WTC11 (cell line): ENCODE measurements around the gene LRRC10B.

Experiments
- JUN ChIP-seq: sonication (generic); formaldehyde crosslinking; IDR thresholded peaks from 2 replicates; pipeline ENCODE4 v1.8.0; 2023; ENCODE audit warnings: mild to moderate bottlenecking, missing genetic modification reagents
- TF ChIP-seq, protein P1 (sequence below): fragments of 200-600 bp; IDR thresholded peaks from 2 replicates; pipeline ENCODE4 v1.8.0; 2022; ENCODE audit warnings: antibody characterized with exemption
- TF ChIP-seq, protein P2 (sequence below): sonication (generic); formaldehyde crosslinking; IDR thresholded peaks from 2 replicates; pipeline ENCODE4 v1.8.1; 2022; ENCODE audit warnings: low read depth, mild to moderate bottlenecking, moderate library complexity, missing genetic modification reagents, borderline replicate concordance

DNA sequence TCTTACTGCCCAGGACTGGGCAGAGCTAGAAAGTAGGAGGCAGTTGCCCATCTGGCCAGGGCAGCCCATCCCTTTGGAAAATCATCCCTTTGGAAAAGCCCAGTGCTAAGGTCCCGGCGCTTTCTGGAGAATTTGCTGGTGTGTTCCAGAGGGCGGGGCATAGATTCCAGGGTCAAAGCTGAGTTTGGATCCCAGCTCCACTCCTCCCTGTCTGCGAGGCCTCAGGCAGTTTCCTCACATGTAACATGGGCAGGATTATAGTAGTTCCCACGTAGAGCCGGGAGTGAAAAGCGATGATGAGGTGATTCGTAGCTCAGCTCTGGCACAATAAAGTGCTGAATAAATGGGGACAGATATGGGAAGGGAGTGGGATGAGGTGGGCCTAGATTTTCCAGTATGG, 31.4 kb upstream of the LRRC10B start:
- TF ChIP-seq JUN (CRISPR knock-in tag): no peak
- TF ChIP-seq, protein P1, sequence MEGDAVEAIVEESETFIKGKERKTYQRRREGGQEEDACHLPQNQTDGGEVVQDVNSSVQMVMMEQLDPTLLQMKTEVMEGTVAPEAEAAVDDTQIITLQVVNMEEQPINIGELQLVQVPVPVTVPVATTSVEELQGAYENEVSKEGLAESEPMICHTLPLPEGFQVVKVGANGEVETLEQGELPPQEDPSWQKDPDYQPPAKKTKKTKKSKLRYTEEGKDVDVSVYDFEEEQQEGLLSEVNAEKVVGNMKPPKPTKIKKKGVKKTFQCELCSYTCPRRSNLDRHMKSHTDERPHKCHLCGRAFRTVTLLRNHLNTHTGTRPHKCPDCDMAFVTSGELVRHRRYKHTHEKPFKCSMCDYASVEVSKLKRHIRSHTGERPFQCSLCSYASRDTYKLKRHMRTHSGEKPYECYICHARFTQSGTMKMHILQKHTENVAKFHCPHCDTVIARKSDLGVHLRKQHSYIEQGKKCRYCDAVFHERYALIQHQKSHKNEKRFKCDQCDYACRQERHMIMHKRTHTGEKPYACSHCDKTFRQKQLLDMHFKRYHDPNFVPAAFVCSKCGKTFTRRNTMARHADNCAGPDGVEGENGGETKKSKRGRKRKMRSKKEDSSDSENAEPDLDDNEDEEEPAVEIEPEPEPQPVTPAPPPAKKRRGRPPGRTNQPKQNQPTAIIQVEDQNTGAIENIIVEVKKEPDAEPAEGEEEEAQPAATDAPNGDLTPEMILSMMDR: no peak
- TF ChIP-seq, protein P2, sequence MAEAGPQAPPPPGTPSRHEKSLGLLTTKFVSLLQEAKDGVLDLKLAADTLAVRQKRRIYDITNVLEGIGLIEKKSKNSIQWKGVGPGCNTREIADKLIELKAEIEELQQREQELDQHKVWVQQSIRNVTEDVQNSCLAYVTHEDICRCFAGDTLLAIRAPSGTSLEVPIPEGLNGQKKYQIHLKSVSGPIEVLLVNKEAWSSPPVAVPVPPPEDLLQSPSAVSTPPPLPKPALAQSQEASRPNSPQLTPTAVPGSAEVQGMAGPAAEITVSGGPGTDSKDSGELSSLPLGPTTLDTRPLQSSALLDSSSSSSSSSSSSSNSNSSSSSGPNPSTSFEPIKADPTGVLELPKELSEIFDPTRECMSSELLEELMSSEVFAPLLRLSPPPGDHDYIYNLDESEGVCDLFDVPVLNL (CRISPR knock-in tag): no peak
